ENCODE data around the gene SLC35F2. TPM values are rescaled to one million over a fixed set of nuclear protein-coding genes. Genes with fewer than 3 reads are reported as not detected.
"Not testable (repeated sequence)": the region's sequence is repeated elsewhere in the genome, so short reads cannot be mapped to it uniquely, and the experiment has no call there.

SLC35F2 gene
- 8.8 TPM for total RNA-seq
- long read RNA-seq, transcript SLC35F2-204 (8 exons, 3,170 nt): major isoform, 12 of 19 reads
- long read RNA-seq, partial matches to known transcripts: 2 of 19 reads
- long read RNA-seq, other reads (novel, unspliced or antisense): 5 of 19 reads

- H3K4me3 ChIP-seq: peak within 1 kb of the TSS; percentile 85
- DNase-seq (peak; percentile 85), ATAC-seq (peak; percentile 93)
- no peaks in the 10 kb centered on the region for H3K27me3 ChIP-seq
- no peaks in the 10 kb centered on the region for H3K9me3 ChIP-seq
- intact Hi-C loops (cut with DNase I): no loop called here
- H3K27ac ChIP-seq: peak within 1 kb of the TSS; percentile 71
- no peaks in the 10 kb centered on the region for H3K36me3 ChIP-seq
- no peak for TF ChIP-seq CTCF (IDR thresholded peaks at IDR 0.05)
- peaks cover 4% of the 10 kb centered on the region for H3K4me1 ChIP-seq
These were observed at the start of gene SLC35F2 for GRCh38 chr11:107858217-107859070. Gene SLC35F2, minus strand, starts transcription at chr11:107858787. Its CDS starts 20 bp downstream, at chr11:107858767.

- ATAC-seq: no peak
- Histone ChIP-seq H3K4me1 (no peaks in the 10 kb centered on the region), H3K4me3 (no peak overlapping the region), H3K9me3 (no peaks in the 10 kb centered on the region), H3K27ac (no peak overlapping the region), H3K27me3 (no peaks in the 10 kb centered on the region), H3K36me3 (no peaks in the 10 kb centered on the region)
- DNase-seq: no peak
- TF ChIP-seq CTCF (IDR thresholded peaks at IDR 0.05): no peak
- intact Hi-C loops (cut with DNase I): no loop called here
These were observed 49.6 kb upstream of the SLC35F2 start for GRCh38 chr11:107908211-107908610.

GRCh38 chr11:107898270-107898669 is 39.7 kb upstream of the SLC35F2 start:
- Histone ChIP-seq H3K9me3 (no peaks in the 10 kb centered on the region), H3K27me3 (no peaks in the 10 kb centered on the region), H3K4me3 (no peak overlapping the region), H3K27ac (no peak overlapping the region), H3K36me3 (no peaks in the 10 kb centered on the region), H3K4me1 (no peaks in the 10 kb centered on the region)
- DNase-seq (no peak), ATAC-seq (peak; percentile 59)
- peak; percentile 51 for TF ChIP-seq CTCF (IDR thresholded peaks at IDR 0.05)
- intact Hi-C loops (cut with DNase I): no loop called here

- DNase-seq: no peak
These were observed 23.7 kb upstream of the SLC35F2 start for GRCh38 chr11:107882095-107882820.

GRCh38 chr11:107881471-107881870 is 22.9 kb upstream of the SLC35F2 start:
- not testable (repeated sequence) for ATAC-seq

More at GRCh38 chr11:107882095-107882820, 23.7 kb upstream of the SLC35F2 start:
- no peaks in the 10 kb centered on the region for H3K4me1 ChIP-seq
- intact Hi-C loops (cut with DNase I): no loop called here
- no peaks in the 10 kb centered on the region for H3K9me3 ChIP-seq
- ATAC-seq: no peak
- H3K36me3 ChIP-seq: no peaks in the 10 kb centered on the region
- TF ChIP-seq CTCF (IDR thresholded peaks at IDR 0.05): no peak
- no peaks in the 10 kb centered on the region for H3K27me3 ChIP-seq
- no peak overlapping the region for H3K4me3 ChIP-seq
- no peak overlapping the region for H3K27ac ChIP-seq

GRCh38 chr11:107876141-107876540 is 17.6 kb upstream of the SLC35F2 start:
- H3K4me3 ChIP-seq: no peak overlapping the region
- intact Hi-C loops (cut with DNase I): no loop called here
- H3K27me3 ChIP-seq: no peaks in the 10 kb centered on the region
- no peaks in the 10 kb centered on the region for H3K9me3 ChIP-seq
- no peak overlapping the region for H3K27ac ChIP-seq
- no peak for ATAC-seq
- H3K4me1 ChIP-seq: no peaks in the 10 kb centered on the region
- DNase-seq: no peak
- TF ChIP-seq CTCF (IDR thresholded peaks at IDR 0.05): no peak
- H3K36me3 ChIP-seq: no peaks in the 10 kb centered on the region

More at GRCh38 chr11:107881471-107881870, 22.9 kb upstream of the SLC35F2 start:
- intact Hi-C loops (cut with DNase I); H3K4me3 ChIP-seq; H3K36me3 ChIP-seq; H3K9me3 ChIP-seq; H3K27me3 ChIP-seq; H3K27ac ChIP-seq; DNase-seq; H3K4me1 ChIP-seq: not testable (repeated sequence)

Data from upper lobe of right lung (tissue), 1 donor.